ENCODE measurements around the gene CCDC78.

The CCDC78 gene

DNA sequence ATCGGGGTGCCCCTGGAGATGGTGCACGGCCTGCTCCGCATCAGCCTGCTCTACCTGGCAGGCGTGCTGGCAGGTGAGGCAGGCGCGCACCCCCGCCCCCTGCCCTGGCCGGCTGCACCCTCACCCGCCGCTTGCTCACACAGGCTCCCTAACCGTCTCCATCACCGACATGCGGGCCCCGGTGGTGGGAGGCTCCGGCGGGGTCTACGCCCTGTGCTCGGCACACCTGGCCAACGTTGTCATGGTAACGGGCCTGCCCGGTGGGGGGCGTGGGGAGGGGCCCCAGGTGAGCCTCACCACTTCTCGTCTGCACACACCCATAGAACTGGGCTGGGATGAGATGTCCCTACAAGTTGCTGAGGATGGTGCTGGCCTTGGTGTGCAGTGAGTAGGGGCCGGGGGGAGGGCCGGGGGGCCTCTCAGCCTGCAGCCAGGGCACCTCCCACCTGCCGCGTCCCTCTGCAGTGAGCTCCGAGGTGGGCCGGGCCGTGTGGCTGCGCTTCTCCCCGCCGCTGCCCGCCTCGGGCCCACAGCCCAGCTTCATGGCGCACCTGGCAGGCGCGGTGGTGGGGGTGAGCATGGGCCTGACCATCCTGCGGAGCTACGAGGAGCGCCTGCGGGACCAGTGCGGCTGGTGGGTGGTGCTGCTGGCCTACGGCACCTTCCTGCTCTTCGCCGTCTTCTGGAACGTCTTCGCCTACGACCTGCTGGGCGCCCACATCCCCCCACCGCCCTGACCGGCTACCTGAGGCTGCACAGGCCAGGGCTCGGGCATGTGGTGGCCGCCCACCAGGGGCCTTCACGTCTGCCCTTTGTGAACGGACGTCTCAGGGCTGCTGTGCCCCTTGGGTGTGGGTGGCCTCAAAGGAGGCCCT, 48.7 kb downstream of the CCDC78 start:
- no peak for DNase-seq

- DNase-seq: peak in 2 of 5 experiments; percentile 27 to 39
These were observed 49.3 kb downstream of the CCDC78 start for GRCh38 chr16:676913-677312.

GRCh38 chr16:676565-676902, 49.7 kb downstream of the CCDC78 start:
- DNase-seq: no peak

DNA sequence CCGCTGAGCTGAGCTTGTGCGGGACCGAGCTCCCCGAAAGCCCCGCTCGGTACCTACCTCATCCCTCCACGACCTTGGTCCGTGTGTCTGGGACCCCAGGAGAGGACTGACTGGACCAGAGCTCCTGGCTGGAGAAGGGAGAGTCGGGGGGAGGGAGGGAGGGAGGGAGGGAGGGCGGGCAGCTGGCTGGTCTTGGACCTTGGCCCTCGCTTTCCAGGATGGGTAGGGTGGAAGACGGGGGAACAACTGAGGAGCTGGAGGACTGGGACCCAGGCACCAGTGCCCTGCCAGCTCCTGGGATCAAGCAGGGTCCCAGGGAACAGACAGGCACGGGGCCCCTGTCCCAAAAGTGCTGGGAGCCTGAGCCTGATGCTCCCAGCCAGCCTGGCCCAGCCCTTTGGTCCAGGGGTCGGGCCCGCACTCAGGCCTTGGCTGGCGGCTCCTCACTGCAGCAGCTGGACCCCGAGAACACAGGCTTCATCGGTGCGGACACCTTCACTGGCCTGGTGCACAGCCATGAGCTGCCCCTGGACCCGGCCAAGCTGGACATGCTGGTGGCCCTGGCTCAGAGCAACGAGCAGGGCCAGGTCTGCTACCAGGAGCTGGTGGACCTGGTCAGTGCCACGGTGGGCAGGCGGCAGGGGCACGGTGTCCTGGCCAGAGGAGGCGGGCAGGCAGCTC, 50.2 kb downstream of the CCDC78 start:
- DNase-seq: no peak

DNA sequence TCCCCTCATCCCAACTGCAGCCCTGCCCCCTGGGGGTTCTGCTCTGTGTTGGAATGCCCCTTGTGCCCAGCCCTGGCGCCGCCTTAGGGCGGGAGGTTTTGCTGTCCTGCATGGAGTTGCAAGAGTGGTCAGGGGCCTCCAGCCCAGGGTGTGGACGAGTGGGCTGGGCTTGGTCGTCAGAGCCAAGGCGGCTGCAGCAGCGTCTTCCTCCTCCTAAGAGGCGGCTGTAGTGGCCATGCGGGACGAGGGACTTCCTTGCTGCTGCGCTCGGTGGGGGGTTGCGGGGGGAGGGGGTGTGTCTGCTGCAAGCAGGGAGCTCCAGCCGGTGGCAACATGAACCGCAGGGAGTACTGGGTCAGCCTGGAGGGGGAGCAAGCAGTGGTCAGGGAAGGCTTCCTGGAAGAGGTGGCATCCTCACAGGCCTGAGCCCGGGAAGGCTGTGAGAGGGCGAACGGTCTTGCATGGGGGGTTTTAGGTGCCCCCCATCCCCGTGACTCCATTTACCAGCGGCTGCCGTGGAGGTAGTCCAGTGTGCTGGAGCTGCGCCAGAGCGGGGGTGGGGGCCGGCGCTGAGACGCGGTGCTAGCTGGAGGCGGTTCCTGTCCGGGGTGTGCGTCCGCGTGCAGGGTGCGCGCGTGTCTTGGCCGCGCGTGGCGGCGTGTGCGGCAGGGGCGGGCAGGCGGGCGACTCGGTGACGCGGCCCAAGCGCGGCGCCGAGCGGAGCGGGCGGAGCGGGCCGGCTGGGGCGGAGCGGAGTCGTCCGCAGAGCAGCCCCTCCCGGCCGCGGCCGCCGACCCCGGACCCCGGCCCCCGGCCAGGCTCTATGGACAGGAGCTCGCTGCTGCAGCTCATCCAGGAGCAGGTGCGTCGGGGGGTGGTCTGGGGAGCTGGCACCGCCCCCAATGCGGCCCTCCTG, 51.0 kb downstream of the CCDC78 start, which contains the start of gene RHBDL1:
RHBDL1 (plus strand) TSS at position 704 of the 916 bp plus-strand sequence; CDS start at position 824, 120 bp downstream.
- DNase-seq: peak in 1 of 5 experiments; percentile 26

- DNase-seq: no peak
These were observed 51.9 kb downstream of the CCDC78 start for GRCh38 chr16:674214-674881.

DNA sequence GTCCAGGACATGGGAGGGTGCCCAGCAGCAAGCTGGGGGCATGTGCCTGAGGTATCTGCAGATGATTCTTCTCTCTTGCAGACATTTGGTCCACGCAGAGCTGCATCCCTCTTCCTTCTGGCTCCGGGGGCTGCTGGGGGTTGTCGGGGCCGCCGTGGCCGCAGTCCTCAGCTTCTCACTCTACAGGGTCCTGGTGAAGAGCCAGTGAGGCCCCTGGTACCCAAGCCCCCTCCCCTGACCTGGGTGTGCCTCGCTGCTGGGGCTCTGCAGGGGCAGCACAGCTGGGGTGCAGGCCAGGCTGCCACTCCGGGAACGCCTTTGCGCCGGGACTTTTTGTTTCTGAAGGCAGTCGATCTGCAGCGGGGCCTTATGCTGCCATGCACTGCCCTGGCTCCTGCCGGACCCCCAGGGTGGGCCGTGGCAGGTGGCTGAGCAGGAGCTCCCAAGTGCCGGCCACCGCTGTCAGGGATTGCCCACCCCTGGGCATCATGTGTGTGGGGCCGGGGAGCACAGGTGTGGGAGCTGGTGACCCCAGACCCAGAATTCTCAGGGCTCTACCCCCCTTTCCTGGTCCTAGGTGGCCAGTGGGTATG, 52.7 kb downstream of the CCDC78 start:
- no peak for DNase-seq

DNA sequence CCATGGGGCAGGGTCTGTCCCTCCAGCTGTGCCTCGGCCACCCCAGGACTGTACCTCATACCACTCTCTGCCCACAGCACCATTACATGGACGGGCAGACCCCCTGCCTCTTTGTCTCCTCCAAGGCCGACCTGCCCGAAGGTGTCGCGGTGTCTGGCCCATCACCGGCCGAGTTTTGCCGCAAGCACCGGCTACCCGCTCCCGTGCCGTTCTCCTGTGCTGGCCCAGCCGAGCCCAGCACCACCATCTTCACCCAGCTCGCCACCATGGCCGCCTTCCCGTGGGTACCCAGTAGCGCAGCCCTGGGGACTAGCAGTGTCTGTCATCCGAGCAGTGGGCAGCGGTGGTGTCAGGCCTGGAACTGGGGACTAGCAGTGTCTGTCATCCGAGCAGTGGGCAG, 53.4 kb downstream of the CCDC78 start:
- no peak for DNase-seq

Measured in T-helper 2 cell (primary cell).